Effector memory CD4-positive, alpha-beta T cell (primary cell): ENCODE results near the gene SLC9A4.

Source experiments
- DNase-seq, 3 donors: peaks; one replicate each; pipeline ENCODE4 v3.0.0-alpha.2; 2020
- H3K27ac ChIP-seq: 2 replicates; pipeline ENCODE4 v1.7.0; 2013; ENCODE audit warnings: mild to moderate bottlenecking, low read length, moderate library complexity; ENCODE audit not compliant: insufficient read depth, poor library complexity, severe bottlenecking
- H3K27me3 ChIP-seq: replicated peaks from 2 replicates; pipeline ENCODE4 v1.7.0; 2013; ENCODE audit warnings: mild to moderate bottlenecking, low read length; ENCODE audit not compliant: insufficient read depth, control insufficient read depth, poor library complexity, severe bottlenecking
- H3K36me3 ChIP-seq: 2 replicates; pipeline ENCODE4 v1.7.0; 2013; ENCODE audit warnings: mild to moderate bottlenecking, low read length, moderate library complexity; ENCODE audit not compliant: control insufficient read depth, insufficient read depth
- H3K4me1 ChIP-seq: 2 replicates; pipeline ENCODE4 v1.7.0; 2013; ENCODE audit warnings: low read length, mild to moderate bottlenecking; ENCODE audit not compliant: control insufficient read depth, insufficient read depth, poor library complexity, severe bottlenecking
- H3K4me3 ChIP-seq: 2 replicates; pipeline ENCODE4 v1.7.0; 2013; ENCODE audit warnings: low read length, low read depth, mild to moderate bottlenecking; ENCODE audit not compliant: insufficient read depth, poor library complexity, severe bottlenecking
- H3K9me3 ChIP-seq: 2 replicates; pipeline ENCODE4 v1.7.0; 2013; ENCODE audit warnings: mild to moderate bottlenecking, low read length, moderate library complexity; ENCODE audit not compliant: control insufficient read depth

Gene SLC9A4

DNA sequence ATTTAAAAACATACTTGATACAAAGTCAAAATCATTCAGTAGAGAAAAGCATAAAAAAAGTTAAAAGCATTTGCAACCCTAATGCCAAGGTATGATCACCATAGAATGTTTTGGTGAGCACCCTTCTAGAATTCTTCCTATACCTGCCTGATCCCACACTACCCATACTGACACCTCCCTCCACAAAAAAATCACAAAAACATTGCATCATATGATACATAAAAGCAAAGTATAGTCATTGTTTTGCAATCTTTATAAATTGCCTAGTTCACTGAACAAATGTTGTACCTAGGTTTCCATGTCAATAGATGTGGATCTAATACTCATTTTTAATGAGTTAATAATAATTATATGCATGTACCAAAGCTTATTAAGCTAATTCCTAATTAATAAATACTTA is 54.1 kb downstream of the SLC9A4 start:
- no peaks in the 10 kb centered on the region for H3K4me1 ChIP-seq

DNA sequence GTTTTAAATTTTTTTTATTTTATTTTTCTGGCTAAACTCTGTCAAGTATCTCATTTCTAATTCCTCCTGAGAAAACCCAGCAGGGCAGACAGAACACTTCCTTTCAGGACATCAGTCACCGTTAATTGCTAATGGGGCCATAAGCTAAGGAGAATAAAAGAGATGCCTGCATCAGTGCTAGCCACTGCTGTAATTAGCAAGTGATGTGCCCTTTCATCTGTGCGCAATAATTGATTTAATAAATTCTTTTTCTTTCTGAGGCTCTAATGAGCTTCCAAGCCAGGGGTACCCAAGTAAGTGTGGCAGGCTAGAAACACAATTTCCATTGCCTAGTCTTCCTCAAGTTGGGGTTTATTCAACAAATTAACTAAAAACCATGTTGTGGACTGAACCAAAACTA is 65.5 kb downstream of the SLC9A4 start:
- DNase-seq: no peak
- H3K4me3 ChIP-seq: no peak overlapping the region
- no peak overlapping the region for H3K27ac ChIP-seq
- H3K9me3 ChIP-seq: no peaks in the 10 kb centered on the region
- H3K27me3 ChIP-seq: no peaks in the 10 kb centered on the region
- H3K36me3 ChIP-seq: no peaks in the 10 kb centered on the region
- no peaks in the 10 kb centered on the region for H3K4me1 ChIP-seq

More for the DNA sequence above, 54.1 kb downstream of the SLC9A4 start:
- no peak overlapping the region for H3K27ac ChIP-seq
- DNase-seq: no peak
- no peaks in the 10 kb centered on the region for H3K9me3 ChIP-seq
- no peaks in the 10 kb centered on the region for H3K27me3 ChIP-seq
- no peak overlapping the region for H3K4me3 ChIP-seq
- no peaks in the 10 kb centered on the region for H3K36me3 ChIP-seq

GRCh38 chr2:102540882-102541281 is 67.9 kb downstream of the SLC9A4 start:
- H3K27ac ChIP-seq: no peak overlapping the region
- H3K4me1 ChIP-seq: no peaks in the 10 kb centered on the region
- H3K27me3 ChIP-seq: no peaks in the 10 kb centered on the region
- DNase-seq: no peak
- no peak overlapping the region for H3K4me3 ChIP-seq
- H3K9me3 ChIP-seq: no peaks in the 10 kb centered on the region
- no peaks in the 10 kb centered on the region for H3K36me3 ChIP-seq

DNA sequence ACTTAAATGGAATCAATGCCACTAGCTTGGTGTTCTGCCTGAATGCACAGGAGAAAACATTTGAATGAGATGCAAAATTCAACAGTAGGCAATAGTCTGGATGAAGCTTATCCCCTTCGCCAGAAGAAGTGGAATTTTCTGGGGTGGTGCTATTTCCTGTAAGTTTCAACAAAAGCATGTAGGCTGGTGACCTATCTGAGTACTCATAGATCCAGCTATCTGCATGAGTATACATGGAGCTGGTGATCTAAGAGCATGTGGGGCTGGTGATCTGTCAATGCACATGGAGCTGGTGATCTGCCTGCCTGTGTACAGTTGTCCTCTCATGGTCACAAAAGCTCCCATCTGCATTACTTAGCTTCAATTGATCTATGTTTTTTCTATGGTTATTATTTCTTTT is 71.2 kb downstream of the SLC9A4 start:
- no peaks in the 10 kb centered on the region for H3K36me3 ChIP-seq
- no peak overlapping the region for H3K4me3 ChIP-seq
- H3K4me1 ChIP-seq: no peaks in the 10 kb centered on the region
- H3K27ac ChIP-seq: no peak overlapping the region
- H3K9me3 ChIP-seq: peaks cover 7% of the 10 kb centered on the region
- H3K27me3 ChIP-seq: no peaks in the 10 kb centered on the region
- no peak for DNase-seq

DNA sequence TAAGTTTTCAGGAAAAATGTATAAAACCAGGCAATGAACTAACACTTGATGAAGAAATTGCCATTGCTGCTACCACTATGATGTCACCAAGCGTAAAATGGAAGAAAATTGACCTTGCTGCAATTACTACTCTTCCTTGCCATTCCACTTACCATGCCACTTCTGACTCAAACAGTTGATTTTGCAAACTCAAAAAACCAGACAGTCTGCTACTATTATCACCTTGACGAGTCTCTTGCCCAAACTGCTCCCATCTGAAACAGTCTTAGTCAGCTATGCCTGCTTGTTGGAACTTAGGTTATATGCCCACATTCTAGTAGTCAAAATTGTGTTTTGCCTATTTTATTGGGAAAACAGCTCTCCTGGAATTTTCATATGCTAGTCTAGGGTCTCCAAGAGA is 74.4 kb downstream of the SLC9A4 start:
- no peak for DNase-seq
- no peak overlapping the region for H3K4me3 ChIP-seq
- H3K27ac ChIP-seq: no peak overlapping the region
- H3K36me3 ChIP-seq: no peaks in the 10 kb centered on the region
- H3K27me3 ChIP-seq: no peaks in the 10 kb centered on the region
- H3K4me1 ChIP-seq: no peaks in the 10 kb centered on the region
- H3K9me3 ChIP-seq: peaks cover 7% of the 10 kb centered on the region

GRCh38 chr2:102549027-102549426 is 76.0 kb downstream of the SLC9A4 start:
- no peak for DNase-seq
- Histone ChIP-seq H3K4me3 (no peak overlapping the region), H3K9me3 (peaks cover 7% of the 10 kb centered on the region), H3K27me3 (no peaks in the 10 kb centered on the region), H3K4me1 (no peaks in the 10 kb centered on the region), H3K27ac (no peak overlapping the region), H3K36me3 (no peaks in the 10 kb centered on the region)

- Histone ChIP-seq H3K9me3 (peaks cover 7% of the 10 kb centered on the region), H3K36me3 (no peaks in the 10 kb centered on the region), H3K27me3 (no peaks in the 10 kb centered on the region), H3K4me3 (no peak overlapping the region), H3K27ac (no peak overlapping the region), H3K4me1 (no peaks in the 10 kb centered on the region)
- no peak for DNase-seq
Measured at GRCh38 chr2:102550151-102550550, 77.1 kb downstream of the SLC9A4 start.

- no peak for DNase-seq
- H3K9me3 ChIP-seq: peaks cover 7% of the 10 kb centered on the region
- H3K27ac ChIP-seq: no peak overlapping the region
- H3K36me3 ChIP-seq: no peaks in the 10 kb centered on the region
- H3K4me3 ChIP-seq: no peak overlapping the region
- no peaks in the 10 kb centered on the region for H3K27me3 ChIP-seq
- no peaks in the 10 kb centered on the region for H3K4me1 ChIP-seq
Measured at GRCh38 chr2:102551329-102552096, 78.5 kb downstream of the SLC9A4 start.

- Histone ChIP-seq H3K36me3 (no peaks in the 10 kb centered on the region), H3K27ac (no peak overlapping the region), H3K27me3 (no peaks in the 10 kb centered on the region), H3K4me3 (no peak overlapping the region), H3K4me1 (no peaks in the 10 kb centered on the region), H3K9me3 (peaks cover 3% of the 10 kb centered on the region)
- no peak for DNase-seq
Measured at GRCh38 chr2:102553601-102554000, 80.6 kb downstream of the SLC9A4 start.

DNA sequence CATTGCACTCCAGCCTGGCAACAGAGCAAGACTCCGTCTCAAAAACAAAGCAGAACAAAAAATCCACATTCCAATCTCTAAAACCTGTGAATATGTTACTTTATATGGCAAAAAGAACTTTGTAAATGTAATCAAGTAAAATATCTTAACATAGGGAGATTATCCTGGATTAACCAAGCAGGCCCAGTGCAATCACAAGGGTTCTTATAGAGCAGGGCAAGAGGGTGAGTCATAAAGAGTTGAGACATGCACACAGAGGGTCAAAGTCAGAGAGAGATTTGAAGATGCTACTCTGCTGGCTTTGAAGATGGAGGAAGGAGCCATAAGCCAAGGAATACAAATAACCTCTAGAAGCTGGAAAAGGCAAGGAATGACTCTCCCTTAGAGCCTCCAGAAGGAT is 85.4 kb downstream of the SLC9A4 start:
- DNase-seq: no peak
- H3K27ac ChIP-seq: no peak overlapping the region
- H3K27me3 ChIP-seq: no peaks in the 10 kb centered on the region
- H3K9me3 ChIP-seq: no peaks in the 10 kb centered on the region
- no peaks in the 10 kb centered on the region for H3K36me3 ChIP-seq
- H3K4me1 ChIP-seq: no peaks in the 10 kb centered on the region
- H3K4me3 ChIP-seq: no peak overlapping the region
